HepG2 (cell line): ENCODE results near the gene XPO5. TPM values are rescaled to one million over a fixed set of nuclear protein-coding genes. Genes with fewer than 3 reads are reported as not detected.

Experiments used
- EP300 ChIP-seq, 3 experiments: sonication (generic) in 1 of 3; formaldehyde crosslinking in 1 of 3; IDR thresholded peaks; 2 replicates each; pipeline versions ENCODE4 v1.5.1 to v1.6.1; 2011 to 2020; ENCODE audit warnings: low read depth in 2 of 3, low read length in 2 of 3, borderline replicate concordance in 1 of 3, improper control_type of control experiment in 1 of 3, mild to moderate bottlenecking in 1 of 3, missing genetic modification reagents in 1 of 3, moderate library complexity in 1 of 3
- GATA4 ChIP-seq: sonication (generic); IDR thresholded peaks from 2 replicates; pipeline ENCODE4 v1.6.1; 2016; ENCODE audit warnings: antibody characterized with exemption, low read depth, borderline replicate concordance
- KAT7 ChIP-seq: IDR thresholded peaks from 2 replicates; pipeline ENCODE4 v1.6.1; 2018; ENCODE audit warnings: borderline replicate concordance, missing compliant biosample characterization
- MIER2 ChIP-seq: IDR thresholded peaks from 2 replicates; pipeline ENCODE4 v1.6.1; 2016; ENCODE audit warnings: missing biosample characterization, missing genetic modification reagents
- MIER3 ChIP-seq: IDR thresholded peaks from 2 replicates; pipeline ENCODE4 v1.6.1; 2016; ENCODE audit warnings: missing compliant biosample characterization, borderline replicate concordance
- PAX8 ChIP-seq: sonication (generic); formaldehyde crosslinking; IDR thresholded peaks from 2 replicates; pipeline ENCODE4 v1.8.0; 2022; ENCODE audit warnings: mild to moderate bottlenecking, missing genetic modification reagents, borderline replicate concordance
- PHF8 ChIP-seq: sonication (generic); formaldehyde crosslinking; IDR thresholded peaks from 2 replicates; pipeline ENCODE4 v1.5.0; 2020; ENCODE audit warnings: missing genetic modification reagents
- RARA ChIP-seq: IDR thresholded peaks from 2 replicates; pipeline ENCODE4 v1.6.1; 2016; ENCODE audit warnings: missing genetic modification reagents, missing compliant biosample characterization
- TBP ChIP-seq: sonication (generic); formaldehyde crosslinking; IDR thresholded peaks from 2 replicates; pipeline ENCODE4 v1.5.0; 2020; ENCODE audit warnings: missing genetic modification reagents
- ZNF850 ChIP-seq: sonication (generic); formaldehyde crosslinking; conservative IDR thresholded peaks from 2 replicates; pipeline ENCODE4 v1.9.0; 2021; ENCODE audit warnings: mild to moderate bottlenecking, missing genetic modification reagents
- polyA plus RNA-seq, 8 experiments: library from polyadenylated mRNA; depleted of rRNA in 3 of 8; stranded (reverse) in 7 of 8; unstranded in 1 of 8; fragments of >200 nt; fragmentation: Illumina TruSeq in 4 of 8; extraction: Trizol in 4 of 8; gene quantifications; 2 replicates each; pipeline versions ENCODE4 v1.2.1 to v1.2.3, GENCODE V29; 2011 to 2016; ENCODE audit warnings: low read depth in 4 of 8, missing spikeins in 1 of 8, mixed read lengths in 1 of 8; ENCODE audit not compliant: insufficient read depth in 1 of 8
- total RNA-seq, 5 experiments: library from RNA; depleted of rRNA; stranded (reverse); fragments of >200 nt; fragmentation: Illumina TruSeq; extraction: Trizol; gene quantifications; 2 replicates each; pipeline ENCODE4 v1.2.3, GENCODE V29; 2016; ENCODE audit warnings: low read depth in 1 of 5
- TF ChIP-seq, protein P1 (sequence below): sonication (generic); formaldehyde crosslinking; IDR thresholded peaks from 2 replicates; pipeline ENCODE4 v1.4.0; 2020; ENCODE audit warnings: missing genetic modification reagents, borderline replicate concordance
- TF ChIP-seq, protein P2 (sequence below): sonication (generic); formaldehyde crosslinking; IDR thresholded peaks from 2 replicates; pipeline ENCODE4 v1.5.1; 2020; ENCODE audit warnings: mild to moderate bottlenecking, missing genetic modification reagents, moderate library complexity
- TF ChIP-seq, protein P3 (sequence below): sonication (generic); formaldehyde crosslinking; IDR thresholded peaks from 2 replicates; pipeline ENCODE4 v1.9.0; 2021; ENCODE audit warnings: missing genetic modification reagents, borderline replicate concordance
- TF ChIP-seq, protein P4 (sequence below): sonication (generic); formaldehyde crosslinking; IDR thresholded peaks from 2 replicates; pipeline ENCODE4 v1.5.1; 2020; ENCODE audit warnings: missing genetic modification reagents, mild to moderate bottlenecking, borderline replicate concordance

XPO5 gene
- total and polyA plus RNA-seq, 2 of the 13 experiments (the other 11 are each of a cell fraction or from before 2014, with no cell fraction given), result 52.2 to 68.0 TPM

DNA sequence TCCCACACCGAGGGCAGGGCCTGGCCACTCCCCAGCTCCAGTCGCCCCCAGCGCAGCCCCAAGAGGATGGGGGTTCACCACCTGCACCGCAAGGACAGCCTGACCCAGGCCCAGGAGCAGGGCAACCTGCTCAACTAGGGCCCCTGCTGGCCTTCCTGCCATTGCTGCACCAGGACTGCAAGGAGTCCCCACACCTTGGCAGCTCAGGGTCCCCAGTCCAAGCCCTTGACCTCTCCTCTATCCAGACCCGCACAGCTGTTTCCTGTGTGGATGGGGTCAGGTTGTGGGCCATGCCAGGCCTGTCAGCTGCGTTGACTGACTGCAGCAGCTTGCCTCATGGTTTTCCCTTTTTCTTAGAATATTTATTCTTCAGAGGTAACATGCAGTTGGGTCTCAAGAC lies 70.1 kb downstream of the XPO5 start (continued):
- TF ChIP-seq GATA4 (no peak), EP300 (IDR thresholded peaks at IDR 0.05; ENCODE audit: low read depth in 2 of 2, low read length in 2 of 2) (no peak), EP300 (CRISPR knock-in tag; IDR thresholded peaks at IDR 0.05; ENCODE audit: borderline replicate concordance) (no peak), KAT7 (CRISPR knock-in tag) (no peak), ZNF850 (CRISPR knock-in tag) (no peak), MIER3 (no peak), PHF8 (CRISPR knock-in tag) (no peak), PAX8 (CRISPR knock-in tag) (no peak), RARA (CRISPR knock-in tag) (peak; percentile 51), MIER2 (CRISPR knock-in tag) (no peak), TBP (no peak)
- TF ChIP-seq, protein P1, sequence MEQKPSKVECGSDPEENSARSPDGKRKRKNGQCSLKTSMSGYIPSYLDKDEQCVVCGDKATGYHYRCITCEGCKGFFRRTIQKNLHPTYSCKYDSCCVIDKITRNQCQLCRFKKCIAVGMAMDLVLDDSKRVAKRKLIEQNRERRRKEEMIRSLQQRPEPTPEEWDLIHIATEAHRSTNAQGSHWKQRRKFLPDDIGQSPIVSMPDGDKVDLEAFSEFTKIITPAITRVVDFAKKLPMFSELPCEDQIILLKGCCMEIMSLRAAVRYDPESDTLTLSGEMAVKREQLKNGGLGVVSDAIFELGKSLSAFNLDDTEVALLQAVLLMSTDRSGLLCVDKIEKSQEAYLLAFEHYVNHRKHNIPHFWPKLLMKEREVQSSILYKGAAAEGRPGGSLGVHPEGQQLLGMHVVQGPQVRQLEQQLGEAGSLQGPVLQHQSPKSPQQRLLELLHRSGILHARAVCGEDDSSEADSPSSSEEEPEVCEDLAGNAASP (CRISPR knock-in tag), result no peak
- TF ChIP-seq, protein P2, sequence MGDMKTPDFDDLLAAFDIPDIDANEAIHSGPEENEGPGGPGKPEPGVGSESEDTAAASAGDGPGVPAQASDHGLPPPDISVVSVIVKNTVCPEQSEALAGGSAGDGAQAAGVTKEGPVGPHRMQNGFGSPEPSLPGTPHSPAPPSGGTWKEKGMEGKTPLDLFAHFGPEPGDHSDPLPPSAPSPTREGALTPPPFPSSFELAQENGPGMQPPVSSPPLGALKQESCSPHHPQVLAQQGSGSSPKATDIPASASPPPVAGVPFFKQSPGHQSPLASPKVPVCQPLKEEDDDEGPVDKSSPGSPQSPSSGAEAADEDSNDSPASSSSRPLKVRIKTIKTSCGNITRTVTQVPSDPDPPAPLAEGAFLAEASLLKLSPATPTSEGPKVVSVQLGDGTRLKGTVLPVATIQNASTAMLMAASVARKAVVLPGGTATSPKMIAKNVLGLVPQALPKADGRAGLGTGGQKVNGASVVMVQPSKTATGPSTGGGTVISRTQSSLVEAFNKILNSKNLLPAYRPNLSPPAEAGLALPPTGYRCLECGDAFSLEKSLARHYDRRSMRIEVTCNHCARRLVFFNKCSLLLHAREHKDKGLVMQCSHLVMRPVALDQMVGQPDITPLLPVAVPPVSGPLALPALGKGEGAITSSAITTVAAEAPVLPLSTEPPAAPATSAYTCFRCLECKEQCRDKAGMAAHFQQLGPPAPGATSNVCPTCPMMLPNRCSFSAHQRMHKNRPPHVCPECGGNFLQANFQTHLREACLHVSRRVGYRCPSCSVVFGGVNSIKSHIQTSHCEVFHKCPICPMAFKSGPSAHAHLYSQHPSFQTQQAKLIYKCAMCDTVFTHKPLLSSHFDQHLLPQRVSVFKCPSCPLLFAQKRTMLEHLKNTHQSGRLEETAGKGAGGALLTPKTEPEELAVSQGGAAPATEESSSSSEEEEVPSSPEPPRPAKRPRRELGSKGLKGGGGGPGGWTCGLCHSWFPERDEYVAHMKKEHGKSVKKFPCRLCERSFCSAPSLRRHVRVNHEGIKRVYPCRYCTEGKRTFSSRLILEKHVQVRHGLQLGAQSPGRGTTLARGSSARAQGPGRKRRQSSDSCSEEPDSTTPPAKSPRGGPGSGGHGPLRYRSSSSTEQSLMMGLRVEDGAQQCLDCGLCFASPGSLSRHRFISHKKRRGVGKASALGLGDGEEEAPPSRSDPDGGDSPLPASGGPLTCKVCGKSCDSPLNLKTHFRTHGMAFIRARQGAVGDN (CRISPR knock-in tag), result peak; percentile 62
- TF ChIP-seq, protein P3, sequence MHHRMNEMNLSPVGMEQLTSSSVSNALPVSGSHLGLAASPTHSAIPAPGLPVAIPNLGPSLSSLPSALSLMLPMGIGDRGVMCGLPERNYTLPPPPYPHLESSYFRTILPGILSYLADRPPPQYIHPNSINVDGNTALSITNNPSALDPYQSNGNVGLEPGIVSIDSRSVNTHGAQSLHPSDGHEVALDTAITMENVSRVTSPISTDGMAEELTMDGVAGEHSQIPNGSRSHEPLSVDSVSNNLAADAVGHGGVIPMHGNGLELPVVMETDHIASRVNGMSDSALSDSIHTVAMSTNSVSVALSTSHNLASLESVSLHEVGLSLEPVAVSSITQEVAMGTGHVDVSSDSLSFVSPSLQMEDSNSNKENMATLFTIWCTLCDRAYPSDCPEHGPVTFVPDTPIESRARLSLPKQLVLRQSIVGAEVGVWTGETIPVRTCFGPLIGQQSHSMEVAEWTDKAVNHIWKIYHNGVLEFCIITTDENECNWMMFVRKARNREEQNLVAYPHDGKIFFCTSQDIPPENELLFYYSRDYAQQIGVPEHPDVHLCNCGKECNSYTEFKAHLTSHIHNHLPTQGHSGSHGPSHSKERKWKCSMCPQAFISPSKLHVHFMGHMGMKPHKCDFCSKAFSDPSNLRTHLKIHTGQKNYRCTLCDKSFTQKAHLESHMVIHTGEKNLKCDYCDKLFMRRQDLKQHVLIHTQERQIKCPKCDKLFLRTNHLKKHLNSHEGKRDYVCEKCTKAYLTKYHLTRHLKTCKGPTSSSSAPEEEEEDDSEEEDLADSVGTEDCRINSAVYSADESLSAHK (CRISPR knock-in tag), result no peak
- TF ChIP-seq, protein P4, sequence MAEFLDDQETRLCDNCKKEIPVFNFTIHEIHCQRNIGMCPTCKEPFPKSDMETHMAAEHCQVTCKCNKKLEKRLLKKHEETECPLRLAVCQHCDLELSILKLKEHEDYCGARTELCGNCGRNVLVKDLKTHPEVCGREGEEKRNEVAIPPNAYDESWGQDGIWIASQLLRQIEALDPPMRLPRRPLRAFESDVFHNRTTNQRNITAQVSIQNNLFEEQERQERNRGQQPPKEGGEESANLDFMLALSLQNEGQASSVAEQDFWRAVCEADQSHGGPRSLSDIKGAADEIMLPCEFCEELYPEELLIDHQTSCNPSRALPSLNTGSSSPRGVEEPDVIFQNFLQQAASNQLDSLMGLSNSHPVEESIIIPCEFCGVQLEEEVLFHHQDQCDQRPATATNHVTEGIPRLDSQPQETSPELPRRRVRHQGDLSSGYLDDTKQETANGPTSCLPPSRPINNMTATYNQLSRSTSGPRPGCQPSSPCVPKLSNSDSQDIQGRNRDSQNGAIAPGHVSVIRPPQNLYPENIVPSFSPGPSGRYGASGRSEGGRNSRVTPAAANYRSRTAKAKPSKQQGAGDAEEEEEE (CRISPR knock-in tag), result no peak
